Keratinocyte (primary cell): ENCODE measurements around the gene NOX4.
"Not testable (repeated sequence)": the region's sequence is repeated elsewhere in the genome, so short reads cannot be mapped to it uniquely, and the experiment has no call there.

Experiments used
- CTCF ChIP-seq, 3 experiments: IDR thresholded peaks in 1 of 3; conservative IDR thresholded peaks in 1 of 3; optimal IDR thresholded peaks in 1 of 3; 2 replicates in 2 of 3; 3 replicates in 1 of 3; pipeline versions ENCODE3 to v1.5.1; 2011; ENCODE audit warnings: low read length in 3 of 3, mild to moderate bottlenecking in 3 of 3, moderate library complexity in 2 of 3, control low read depth in 1 of 3, inconsistent platforms in 1 of 3; ENCODE audit not compliant: insufficient read depth in 2 of 3; ENCODE audit errors: extremely low read depth in 1 of 3
- EZH2 ChIP-seq: IDR thresholded peaks from one replicate; pipeline ENCODE4 v1.6.1; 2012; ENCODE audit warnings: inconsistent platforms, mild to moderate bottlenecking, low read length, moderate library complexity

GRCh38 chr11:89369356-89369755, 121.8 kb downstream of the NOX4 start:
- not testable (repeated sequence) for TF ChIP-seq CTCF (optimal IDR thresholded peaks at IDR 0.05 in 1 of 3, IDR thresholded peaks at IDR 0.05 in 1 of 3, conservative IDR thresholded peaks at IDR 0.05 in 1 of 3; ENCODE audit: extremely low read depth in 1 of 3, insufficient read depth in 2 of 3, low read length in 3 of 3); EZH2
